ENCODE results near the gene REPIN1. TPM values are rescaled to one million over a fixed set of nuclear protein-coding genes. Genes with fewer than 3 reads are reported as not detected.

REPIN1 gene
- polyA plus RNA-seq, 1 of the 3 experiments (the other 2 are of a cell fraction): 91.6 TPM

GRCh38 chr7:150404805-150405583, 36.4 kb downstream of the REPIN1 start (continued):
- TF ChIP-seq NRF1 (IDR thresholded peaks at IDR 0.05; ENCODE audit: low read depth, low read length): peak; percentile 64
- peak; percentile 52; the same call in 1 of the 2 replicates for TF ChIP-seq TEAD4 (IDR thresholded peaks at IDR 0.05; ENCODE audit: borderline replicate concordance, insufficient read depth)
- TF ChIP-seq SMC3 (IDR thresholded peaks at IDR 0.05; ENCODE audit: low read depth, low read length): peak; percentile 12
- no peak for TF ChIP-seq GATA2 (CRISPR knock-in tag; IDR thresholded peaks at IDR 0.05)

- Histone ChIP-seq H3K9me3 (no peaks in the 10 kb centered on the region), H3K4me2 (peak overlapping the region; percentile 98), H2AFZ (ENCODE audit: low read depth) (peak overlapping the region; percentile 98), H3K27me3 (ENCODE audit: insufficient read depth) (no peaks in the 10 kb centered on the region), H3K36me3 (replicated peaks in 1 of 2; ENCODE audit: control insufficient read depth in 1 of 2, insufficient read depth in 2 of 2, low read length in 1 of 2) (peaks cover 0 to 6% of the 10 kb centered on the region in 2 experiments), H3K27ac (ENCODE audit: low read depth in 2 of 2, low read length in 1 of 2) (peak overlapping the region in 1 of 2 experiments; percentile 87; a peak in 2 of 4 replicates), H3K4me1 (ENCODE audit: control insufficient read depth in 1 of 2, insufficient read depth in 2 of 2, low read depth in 1 of 2, low read length in 1 of 2) (peaks cover under 1 to 28% of the 10 kb centered on the region in 2 experiments), H3K4me3 (ENCODE audit: low read depth in 2 of 2, low read length in 1 of 2) (peak overlapping the region; percentile 71 to 74), H3F3A (replicated peaks; ENCODE audit: insufficient read depth) (peaks cover 2% of the 10 kb centered on the region), H3K9me2 (no peaks in the 10 kb centered on the region), H4K20me1 (ENCODE audit: insufficient read depth) (no peaks in the 10 kb centered on the region), H3K79me2 (ENCODE audit: insufficient read depth) (no peaks in the 10 kb centered on the region), H3K9ac (peak overlapping the region; percentile 86)
- WGBS (ENCODE audit: low lambda C conversion rate): 13% methylated on average over 35 of the region's 35 CpGs
- no peak for TF ChIP-seq SMC3 (IDR thresholded peaks at IDR 0.05; ENCODE audit: low read depth, low read length)
- DNase-seq: peak; percentile 85
- CTCF ChIA-PET: interaction anchor here (0.5 to 3.4 kb wide), 15 partner anchors 9 to 50 kb away, joined by 3 to 17 read pairs (median 5); partner anchors contain the start of gene REPIN1
- POLR2A ChIA-PET: interaction anchor here (0.7 to 3.2 kb wide), 6 partner anchors 20 to 82 kb away, joined by 3 to 19 read pairs (median 4); partner anchors contain the start of genes ACTR3C, LRRC61 and REPIN1
Measured at GRCh38 chr7:150405584-150406311, 37.1 kb downstream of the REPIN1 start.

GRCh38 chr7:150406312-150406566, 37.6 kb downstream of the REPIN1 start:
- Histone ChIP-seq H3K9me2 (no peaks in the 10 kb centered on the region), H3K27ac (ENCODE audit: low read depth in 2 of 2, low read length in 1 of 2) (no peak overlapping the region), H3F3A (replicated peaks; ENCODE audit: insufficient read depth) (no peaks in the 10 kb centered on the region), H3K27me3 (ENCODE audit: insufficient read depth) (no peaks in the 10 kb centered on the region), H3K4me1 (ENCODE audit: control insufficient read depth in 1 of 2, insufficient read depth in 2 of 2, low read depth in 1 of 2, low read length in 1 of 2) (peaks cover 0 to 25% of the 10 kb centered on the region in 2 experiments; a peak in 2 of 4 replicates), H4K20me1 (ENCODE audit: insufficient read depth) (no peaks in the 10 kb centered on the region), H3K79me2 (ENCODE audit: insufficient read depth) (no peaks in the 10 kb centered on the region), H3K36me3 (replicated peaks in 1 of 2; ENCODE audit: control insufficient read depth in 1 of 2, insufficient read depth in 2 of 2, low read length in 1 of 2) (peaks cover 0 to 6% of the 10 kb centered on the region in 2 experiments), H3K9ac (no peak overlapping the region), H3K9me3 (no peaks in the 10 kb centered on the region), H3K4me2 (peak overlapping the region; percentile 98), H2AFZ (ENCODE audit: low read depth) (peak overlapping the region; percentile 98; the same call in 1 of the 2 replicates), H3K4me3 (ENCODE audit: low read depth in 2 of 2, low read length in 1 of 2) (peak overlapping the region; percentile 71 to 74)
- ChIA-PET CTCF (interaction anchor here (0.8 to 3.4 kb wide), 14 partner anchors 9 to 51 kb away, joined by 3 to 17 read pairs (median 5); partner anchors contain the start of gene REPIN1), POLR2A (interaction anchor here (0.9 to 3.2 kb wide), 3 partner anchors 22 to 40 kb away, joined by 3 to 19 read pairs (median 4); partner anchors contain the start of gene REPIN1)
- WGBS (ENCODE audit: low lambda C conversion rate): 75% methylated on average over 1 of the region's 2 CpGs
- TF ChIP-seq JUND (IDR thresholded peaks at IDR 0.05) (no peak), ZBTB33 (IDR thresholded peaks at IDR 0.05; ENCODE audit: borderline replicate concordance, low read depth) (no peak), NRF1 (IDR thresholded peaks at IDR 0.05; ENCODE audit: low read depth, low read length) (no peak), RFX5 (IDR thresholded peaks at IDR 0.05; ENCODE audit: low read length) (no peak), RXRA (IDR thresholded peaks at IDR 0.05; ENCODE audit: borderline replicate concordance, low read depth) (no peak), USF1 (IDR thresholded peaks at IDR 0.05; ENCODE audit: borderline replicate concordance, low read depth) (no peak), CHD2 (IDR thresholded peaks at IDR 0.05; ENCODE audit: low read length, partially characterized antibody) (no peak)
- DNase-seq: no peak
